ENCODE data around the gene PSD2. TPM values are rescaled to one million over a fixed set of nuclear protein-coding genes. Genes with fewer than 3 reads are reported as not detected.

PSD2 gene
- not detected for total RNA-seq
- long read RNA-seq, result 0 reads

GRCh38 chr5:139795074-139796001 lies at the start of gene PSD2:
TSS of gene PSD2 (plus strand) at chr5:139795808. CDS start at chr5:139809441, 13,633 bp downstream.
- H3K9me3 ChIP-seq, result no peaks in the 10 kb centered on the region
- H3K27me3 ChIP-seq, result peaks cover 46% of the 10 kb centered on the region
- no peak for TF ChIP-seq CTCF (IDR thresholded peaks at IDR 0.05)
- H3K4me1 ChIP-seq, result peaks cover 13% of the 10 kb centered on the region
- H3K27ac ChIP-seq, result no peak within 1 kb of the TSS
- intact Hi-C loops (cut with DNase I), result no loop called here
- peak; percentile 24 for ATAC-seq
- peak within 1 kb of the TSS; percentile 30 for H3K4me3 ChIP-seq
- no peaks in the 10 kb centered on the region for H3K36me3 ChIP-seq
- no peak for DNase-seq

- no peak for TF ChIP-seq CTCF (IDR thresholded peaks at IDR 0.05)
- peaks cover 21% of the 10 kb centered on the region for H3K27me3 ChIP-seq
- H3K4me1 ChIP-seq, result peaks cover 22% of the 10 kb centered on the region
- H3K27ac ChIP-seq, result no peak overlapping the region
- H3K36me3 ChIP-seq, result no peaks in the 10 kb centered on the region
- intact Hi-C loops (cut with DNase I), result no loop called here
- ATAC-seq (peak; percentile 26), DNase-seq (no peak)
- peak overlapping the region; percentile 44 for H3K4me3 ChIP-seq
- no peaks in the 10 kb centered on the region for H3K9me3 ChIP-seq
Observed at GRCh38 chr5:139746691-139747582, 48.7 kb upstream of the PSD2 start.

- H3K27me3 ChIP-seq, result peaks cover 21% of the 10 kb centered on the region
- intact Hi-C loops (cut with DNase I), result no loop called here
- TF ChIP-seq CTCF (IDR thresholded peaks at IDR 0.05), result no peak
- peak overlapping the region; percentile 44 for H3K4me3 ChIP-seq
- ATAC-seq (peak; percentile 21), DNase-seq (peak; percentile 77)
- peaks cover 22% of the 10 kb centered on the region for H3K4me1 ChIP-seq
- H3K36me3 ChIP-seq, result no peaks in the 10 kb centered on the region
- no peaks in the 10 kb centered on the region for H3K9me3 ChIP-seq
- no peak overlapping the region for H3K27ac ChIP-seq
Observed at GRCh38 chr5:139747583-139748504, 47.8 kb upstream of the PSD2 start.

GRCh38 chr5:139748505-139748826 lies 47.1 kb upstream of the PSD2 start:
- H3K27me3 ChIP-seq, result peaks cover 27% of the 10 kb centered on the region
- ATAC-seq (no peak), DNase-seq (no peak)
- no peak for TF ChIP-seq CTCF (IDR thresholded peaks at IDR 0.05)
- intact Hi-C loops (cut with DNase I), result no loop called here
- peaks cover 22% of the 10 kb centered on the region for H3K4me1 ChIP-seq
- H3K36me3 ChIP-seq, result no peaks in the 10 kb centered on the region
- H3K4me3 ChIP-seq, result no peak overlapping the region
- H3K9me3 ChIP-seq, result no peaks in the 10 kb centered on the region
- H3K27ac ChIP-seq, result no peak overlapping the region

- Histone ChIP-seq H3K27ac (no peak overlapping the region), H3K4me3 (no peak overlapping the region), H3K4me1 (peaks cover 22% of the 10 kb centered on the region), H3K9me3 (no peaks in the 10 kb centered on the region), H3K27me3 (peaks cover 35% of the 10 kb centered on the region), H3K36me3 (no peaks in the 10 kb centered on the region)
- no peak for ATAC-seq
- DNase-seq, result no peak
- intact Hi-C loops (cut with DNase I), result no loop called here
- no peak for TF ChIP-seq CTCF (IDR thresholded peaks at IDR 0.05)
Observed at GRCh38 chr5:139749242-139749641, 46.4 kb upstream of the PSD2 start.
